GM18505 (cell line): Measurements from ENCODE around the gene AKR1E2.
A peak's percentile ranks its signal among the peaks of the same experiment; 100 is the strongest.

ENCODE experiments used
- ATAC-seq: cut with Tn5 transposase; IDR thresholded peaks from one replicate; pipeline ENCODE4 v1.9.1; 2021; ENCODE audit not compliant: unreplicated experiment
- POLR2A ChIP-seq: IDR thresholded peaks from 4 replicates; pipeline ENCODE4 v1.6.1; 2011; ENCODE audit warnings: borderline replicate concordance; ENCODE audit not compliant: insufficient read depth, insufficient read length; ENCODE audit errors: extremely low read depth

Gene AKR1E2

DNA sequence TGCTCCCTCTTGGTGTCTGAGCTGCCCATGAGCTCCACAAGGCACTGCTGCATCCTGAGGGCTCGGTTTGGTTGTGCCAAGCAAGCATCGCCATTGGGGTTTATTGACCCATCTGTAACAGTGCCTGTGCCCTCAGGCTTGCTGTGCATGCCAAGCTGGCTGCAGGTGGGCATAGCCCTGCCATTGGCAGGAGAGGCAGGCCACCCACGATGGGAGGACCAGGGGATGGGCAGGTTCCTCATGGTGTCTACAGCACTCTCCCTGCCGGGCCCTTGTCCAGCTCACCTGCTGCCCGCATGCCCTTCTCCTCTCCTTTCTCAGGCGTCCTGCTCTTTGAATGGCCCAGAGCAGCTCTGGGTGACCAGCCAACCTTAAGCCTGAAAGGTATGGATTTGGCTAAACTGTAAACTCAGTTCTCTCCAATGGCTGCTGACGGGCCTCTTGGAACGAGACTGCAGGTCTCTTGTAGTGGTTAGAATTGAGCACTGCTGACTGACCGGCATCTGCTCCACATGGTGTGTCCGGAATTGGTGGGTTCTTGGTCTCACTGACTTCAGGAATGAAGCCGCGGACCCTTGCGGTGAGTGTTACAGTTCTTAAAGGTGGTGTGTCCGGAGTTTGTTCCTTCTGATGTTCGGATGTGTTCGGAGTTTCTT is 17.6 kb downstream of the AKR1E2 start:
- no peak for ATAC-seq
- TF ChIP-seq POLR2A, result no peak

- no peak for ATAC-seq
- no peak for TF ChIP-seq POLR2A
Observed at GRCh38 chr10:4844864-4845263, 18.9 kb downstream of the AKR1E2 start.

DNA sequence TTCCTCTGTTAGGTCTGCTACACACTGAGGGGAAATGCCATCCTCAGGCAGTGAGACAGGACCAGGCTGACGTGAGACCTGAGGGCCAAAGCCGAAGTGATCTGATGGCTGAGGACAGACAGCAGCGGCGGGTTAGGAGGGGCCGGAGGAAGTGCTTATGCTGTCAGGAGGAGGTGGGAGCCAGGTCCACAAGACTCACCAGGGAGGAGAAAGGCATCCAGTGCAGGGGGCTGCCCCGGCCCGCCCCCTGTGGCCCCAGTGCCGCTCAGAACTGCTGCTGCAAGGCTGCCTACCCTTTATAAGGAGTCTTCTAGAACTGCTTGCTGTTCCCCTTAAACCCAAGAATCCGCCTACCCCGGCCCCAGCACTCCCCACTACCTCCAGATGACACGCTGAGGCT is 19.8 kb downstream of the AKR1E2 start:
- ATAC-seq, result no peak
- no peak for TF ChIP-seq POLR2A

- TF ChIP-seq POLR2A, result no peak
- ATAC-seq, result no peak
Observed at GRCh38 chr10:4846775-4847174, 20.8 kb downstream of the AKR1E2 start.

DNA sequence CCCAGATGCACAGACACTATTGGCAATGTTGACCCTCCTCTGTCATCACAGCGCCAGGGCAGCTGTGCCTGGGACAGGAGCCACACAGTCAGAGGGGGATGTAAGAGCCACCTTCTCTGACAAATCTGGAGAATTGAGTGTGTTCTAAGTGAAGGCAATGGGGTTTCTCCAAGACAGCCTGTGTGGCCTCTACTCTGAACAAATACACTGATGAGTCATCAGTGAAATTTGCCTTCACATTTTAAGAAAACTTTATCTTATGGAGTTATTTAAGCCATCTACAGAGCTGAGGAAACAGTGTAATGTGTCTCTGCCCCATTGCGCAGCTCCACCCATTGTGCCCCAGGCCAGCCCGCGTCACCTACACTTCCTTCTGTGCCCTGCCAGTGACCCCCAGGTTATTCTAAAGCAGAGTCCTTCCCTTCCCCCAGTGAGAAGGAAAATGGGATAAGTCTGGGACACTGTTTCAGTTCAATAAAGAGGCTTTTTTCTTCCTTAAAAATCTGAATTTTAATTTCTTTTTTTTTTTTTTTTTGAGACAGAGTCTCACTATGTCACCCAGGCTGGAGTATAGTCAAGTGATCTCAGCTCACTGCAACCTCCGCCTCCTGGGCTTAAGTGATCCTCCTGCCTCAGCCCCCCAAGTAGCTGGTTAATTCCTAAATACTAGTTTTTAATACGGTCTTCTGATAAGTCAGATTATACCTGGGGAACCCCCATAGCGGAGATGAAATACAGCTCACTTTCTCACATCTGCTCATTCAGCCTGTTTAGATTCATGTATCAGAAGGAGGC is 21.8 kb downstream of the AKR1E2 start:
- ATAC-seq, result no peak
- TF ChIP-seq POLR2A, result no peak

- ATAC-seq, result no peak
- no peak for TF ChIP-seq POLR2A
Observed at GRCh38 chr10:4848356-4849041, 22.5 kb downstream of the AKR1E2 start.

GRCh38 chr10:4849042-4849402 is 23.0 kb downstream of the AKR1E2 start:
- no peak for TF ChIP-seq POLR2A
- ATAC-seq, result no peak

DNA sequence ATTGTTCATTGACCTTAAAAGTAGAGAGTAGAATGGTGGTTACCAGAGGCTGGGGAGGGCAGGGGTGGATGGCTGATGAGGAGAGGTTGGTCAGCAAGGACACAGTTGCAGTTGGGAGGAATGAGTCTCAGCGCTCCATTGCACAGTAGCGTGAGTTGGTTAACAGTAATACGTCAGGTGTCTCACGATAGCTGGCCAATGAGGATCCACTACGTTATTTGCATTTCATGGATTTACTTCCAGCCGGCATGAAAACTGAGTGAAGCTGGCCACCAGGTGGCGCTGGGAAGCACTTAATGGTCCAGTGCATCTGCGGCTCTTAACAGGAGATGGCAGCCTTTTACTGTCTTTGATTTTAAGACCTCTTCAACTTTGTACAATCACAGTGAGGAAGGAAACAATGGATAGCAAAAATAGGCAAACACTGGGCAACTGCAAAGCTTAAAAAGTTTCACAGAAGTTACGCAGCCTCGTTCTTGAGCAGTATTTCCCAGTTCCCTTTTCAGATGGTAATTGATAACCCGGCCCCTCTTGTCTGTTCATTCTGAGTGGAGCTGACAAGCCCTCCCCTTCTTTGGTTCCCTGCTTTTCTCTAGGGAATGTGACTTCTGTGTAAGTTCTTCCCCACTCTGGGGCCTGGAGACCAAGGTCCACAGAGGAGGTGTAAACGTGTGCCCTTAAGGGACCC is 23.7 kb downstream of the AKR1E2 start:
- ATAC-seq, result peak; percentile 86
- no peak for TF ChIP-seq POLR2A

GRCh38 chr10:4850397-4850796 is 24.4 kb downstream of the AKR1E2 start:
- TF ChIP-seq POLR2A, result no peak
- no peak for ATAC-seq

GRCh38 chr10:4851176-4851575 is 25.2 kb downstream of the AKR1E2 start:
- no peak for TF ChIP-seq POLR2A
- no peak for ATAC-seq

GRCh38 chr10:4851846-4852245 is 25.8 kb downstream of the AKR1E2 start:
- ATAC-seq, result no peak
- TF ChIP-seq POLR2A, result no peak

- TF ChIP-seq POLR2A, result no peak
- no peak for ATAC-seq
Observed at GRCh38 chr10:4865945-4866661, 40.1 kb downstream of the AKR1E2 start.

DNA sequence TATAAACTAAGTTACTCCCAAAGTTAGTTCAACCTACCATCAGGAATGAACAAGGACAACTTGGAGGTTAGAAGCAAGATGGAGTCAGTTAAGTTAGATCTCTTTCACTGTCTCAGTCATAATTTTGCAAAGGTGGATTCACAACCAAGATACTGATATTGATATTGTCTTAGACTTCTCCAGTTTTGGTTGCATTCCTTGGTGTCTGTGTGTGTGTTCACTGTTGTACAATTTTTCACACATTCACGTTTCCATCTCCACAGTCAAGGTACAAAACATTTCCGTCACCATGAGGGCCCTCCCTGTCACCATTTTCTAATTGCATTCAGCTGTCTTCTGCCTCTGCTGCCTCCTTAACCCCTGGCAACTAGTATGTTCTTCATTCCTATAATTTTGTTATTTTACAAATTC is 41.1 kb downstream of the AKR1E2 start:
- ATAC-seq, result no peak
- TF ChIP-seq POLR2A, result no peak
